Glutamatergic neuron (in vitro differentiated cells): ENCODE measurements around the gene ZZZ3. TPM values are rescaled to one million over a fixed set of nuclear protein-coding genes. Genes with fewer than 3 reads are reported as not detected.

Source experiments
- DNase-seq: peaks from one replicate; pipeline ENCODE4 v3.0.0; 2022
- H3K27ac Mint-ChIP-seq: one replicate; pipeline ENCODE4 v1.8.0; 2020; ENCODE audit warnings: mild to moderate bottlenecking, mixed read lengths, inconsistent platforms; ENCODE audit not compliant: unreplicated experiment
- H3K27me3 Mint-ChIP-seq: one replicate; pipeline ENCODE4 v1.8.0; 2020; ENCODE audit warnings: mild to moderate bottlenecking, moderate library complexity, mixed read lengths, inconsistent platforms; ENCODE audit not compliant: unreplicated experiment
- H3K36me3 Mint-ChIP-seq: one replicate; pipeline ENCODE4 v1.8.0; 2020; ENCODE audit warnings: mild to moderate bottlenecking, mixed read lengths, inconsistent platforms; ENCODE audit not compliant: unreplicated experiment
- H3K4me1 Mint-ChIP-seq: one replicate; pipeline ENCODE4 v1.8.0; 2020; ENCODE audit warnings: mild to moderate bottlenecking, low read depth, mixed read lengths, inconsistent platforms; ENCODE audit not compliant: unreplicated experiment
- H3K4me3 Mint-ChIP-seq: one replicate; pipeline ENCODE4 v1.8.0; 2020; ENCODE audit warnings: mild to moderate bottlenecking, mixed read lengths, inconsistent platforms; ENCODE audit not compliant: unreplicated experiment
- H3K9me3 Mint-ChIP-seq: one replicate; pipeline ENCODE4 v1.8.0; 2020; ENCODE audit warnings: mild to moderate bottlenecking, moderate library complexity, mixed read lengths, inconsistent platforms; ENCODE audit not compliant: unreplicated experiment
- total RNA-seq: library from RNA; stranded (reverse); fragmentation: NEBNext Ultra II Directional; extraction: Animal tissue kit (Norgen Biotek cat#: 25700); gene quantifications from one replicate; pipeline ENCODE4 v1.2.1, GENCODE V29; 2021; ENCODE audit not compliant: unreplicated experiment
- TF ChIP-seq, protein P1 (sequence below): fragments of 200-600 bp; sonication (generic); IDR thresholded peaks from one replicate; pipeline ENCODE4 v1.5.0; 2021; ENCODE audit not compliant: partially characterized antibody, unreplicated experiment

Gene ZZZ3
- total RNA-seq, 1 donor from 2014 or later = 36.7 TPM

DNA sequence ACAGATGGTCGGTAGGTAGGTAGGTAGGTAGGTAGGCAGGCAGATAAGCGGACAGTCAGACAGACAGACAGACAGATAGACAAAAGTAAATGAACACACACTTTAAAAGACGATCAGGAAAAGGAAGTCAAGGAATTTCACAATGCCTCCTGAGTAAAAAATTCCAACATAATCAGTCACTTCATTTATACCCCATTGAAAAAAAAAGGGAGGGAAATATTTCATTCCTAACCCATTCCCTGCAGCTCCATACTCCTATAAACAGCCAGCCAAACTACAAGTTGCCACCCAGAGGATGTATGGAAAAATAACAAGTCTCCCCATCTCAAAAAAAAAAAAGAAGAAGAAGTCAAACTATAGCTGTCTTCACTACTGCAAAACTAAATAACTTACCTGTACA lies 43.4 kb downstream of the ZZZ3 start:
- TF ChIP-seq, protein P1, sequence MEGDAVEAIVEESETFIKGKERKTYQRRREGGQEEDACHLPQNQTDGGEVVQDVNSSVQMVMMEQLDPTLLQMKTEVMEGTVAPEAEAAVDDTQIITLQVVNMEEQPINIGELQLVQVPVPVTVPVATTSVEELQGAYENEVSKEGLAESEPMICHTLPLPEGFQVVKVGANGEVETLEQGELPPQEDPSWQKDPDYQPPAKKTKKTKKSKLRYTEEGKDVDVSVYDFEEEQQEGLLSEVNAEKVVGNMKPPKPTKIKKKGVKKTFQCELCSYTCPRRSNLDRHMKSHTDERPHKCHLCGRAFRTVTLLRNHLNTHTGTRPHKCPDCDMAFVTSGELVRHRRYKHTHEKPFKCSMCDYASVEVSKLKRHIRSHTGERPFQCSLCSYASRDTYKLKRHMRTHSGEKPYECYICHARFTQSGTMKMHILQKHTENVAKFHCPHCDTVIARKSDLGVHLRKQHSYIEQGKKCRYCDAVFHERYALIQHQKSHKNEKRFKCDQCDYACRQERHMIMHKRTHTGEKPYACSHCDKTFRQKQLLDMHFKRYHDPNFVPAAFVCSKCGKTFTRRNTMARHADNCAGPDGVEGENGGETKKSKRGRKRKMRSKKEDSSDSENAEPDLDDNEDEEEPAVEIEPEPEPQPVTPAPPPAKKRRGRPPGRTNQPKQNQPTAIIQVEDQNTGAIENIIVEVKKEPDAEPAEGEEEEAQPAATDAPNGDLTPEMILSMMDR = no peak
- Mint-ChIP-seq H3K9me3 (no peaks in the 10 kb centered on the region), H3K27ac (no peak overlapping the region), H3K4me3 (no peak overlapping the region), H3K27me3 (no peaks in the 10 kb centered on the region), H3K36me3 (no peaks in the 10 kb centered on the region), H3K4me1 (no peaks in the 10 kb centered on the region)
- no peak for DNase-seq

DNA sequence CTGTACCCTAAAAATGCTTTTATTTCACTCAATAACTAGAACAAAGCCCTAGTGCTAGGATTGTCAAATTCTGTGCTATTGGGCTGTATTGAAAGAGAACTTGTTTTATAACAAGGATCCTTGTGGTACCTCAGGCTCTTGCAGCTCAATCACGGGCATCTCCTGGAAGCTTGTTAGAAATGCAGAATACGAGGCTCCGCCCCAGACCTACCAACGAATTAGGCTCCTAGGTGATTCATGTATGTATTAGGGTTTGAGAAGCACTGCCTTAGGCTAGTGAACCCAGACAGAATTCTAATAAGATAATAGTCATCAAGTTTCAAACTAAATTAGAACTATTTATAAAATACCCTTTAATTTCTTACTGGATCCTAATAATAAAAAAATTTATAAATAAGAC lies 45.6 kb downstream of the ZZZ3 start:
- Mint-ChIP-seq H3K9me3 (no peaks in the 10 kb centered on the region), H3K27ac (no peak overlapping the region), H3K4me1 (no peaks in the 10 kb centered on the region), H3K4me3 (no peak overlapping the region), H3K27me3 (no peaks in the 10 kb centered on the region), H3K36me3 (peaks cover 5% of the 10 kb centered on the region)
- TF ChIP-seq, protein P1 = no peak
- DNase-seq = no peak

Other genes with a start within 250 kb of the ZZZ3 start
- gene USP33, start 77.2 kb upstream of the ZZZ3 start, total RNA-seq = 84.0 TPM
- 10.2 TPM for gene MIGA1, start 97.0 kb upstream of the ZZZ3 start, total RNA-seq
- gene NEXN, start 206.0 kb upstream of the ZZZ3 start, total RNA-seq = 0.76 TPM